WERI-Rb-1 (cell line): ENCODE data around the gene PURA.

Experiments
- DNase-seq: peaks from one replicate; pipeline ENCODE4 v3.0.0-alpha.2; 2020
- H3K27ac ChIP-seq: fragments of 250-450 bp; sonication (Bioruptor Pico); 2 replicates; pipeline ENCODE4 v1.5.1; 2020; ENCODE audit warnings: mild to moderate bottlenecking, moderate library complexity
- H3K27me3 ChIP-seq: fragments of 250-450 bp; sonication (Bioruptor Pico); 2 replicates; pipeline ENCODE4 v1.5.1; 2021; ENCODE audit warnings: mild to moderate bottlenecking, low read depth, moderate library complexity; ENCODE audit not compliant: insufficient read depth, severe bottlenecking
- H3K36me3 ChIP-seq: fragments of 250-450 bp; sonication (Bioruptor Pico); 2 replicates; pipeline ENCODE4 v1.5.1; 2020; ENCODE audit warnings: mild to moderate bottlenecking, moderate library complexity
- H3K4me3 ChIP-seq: 2 replicates; pipeline ENCODE4 v1.5.1; 2011; ENCODE audit warnings: low read depth, mild to moderate bottlenecking, control low read depth, low read length
- H3K9me3 ChIP-seq: fragments of 250-450 bp; sonication (Bioruptor Pico); 2 replicates; pipeline ENCODE4 v1.5.1; 2021; ENCODE audit warnings: mild to moderate bottlenecking, moderate library complexity; ENCODE audit not compliant: severe bottlenecking
- CTCF ChIP-seq: IDR thresholded peaks from 2 replicates; pipeline ENCODE4 v1.5.1; 2011; ENCODE audit warnings: low read depth, mild to moderate bottlenecking, control low read depth, inconsistent platforms, low read length

Gene PURA

GRCh38 chr5:140083120-140083519 is 30.8 kb upstream of the PURA start:
- Histone ChIP-seq H3K36me3 (no peaks in the 10 kb centered on the region), H3K27ac (no peak overlapping the region), H3K9me3 (no peaks in the 10 kb centered on the region), H3K27me3 (no peaks in the 10 kb centered on the region), H3K4me3 (no peak overlapping the region)
- no peak for DNase-seq
- TF ChIP-seq CTCF, result no peak

DNA sequence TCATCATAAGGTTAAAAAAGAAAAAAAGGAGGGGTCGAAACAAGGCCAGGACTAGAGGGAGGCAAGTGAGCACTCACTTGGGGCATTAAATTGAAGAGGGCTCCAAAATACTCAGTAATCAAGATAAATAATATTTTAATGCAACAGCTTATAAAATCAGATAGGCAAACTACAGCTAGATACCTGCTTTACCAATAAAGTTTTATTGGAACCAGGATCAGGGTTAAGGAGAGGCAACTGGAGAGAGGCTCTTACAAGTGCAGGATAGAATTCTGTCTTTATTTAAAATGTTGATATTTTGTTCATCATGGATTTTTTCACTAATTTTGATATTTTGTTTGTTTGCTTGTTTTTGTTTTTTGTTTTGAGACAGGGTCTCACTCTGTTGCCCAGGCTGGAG is 30.3 kb upstream of the PURA start:
- no peak overlapping the region for H3K27ac ChIP-seq
- H3K27me3 ChIP-seq, result no peaks in the 10 kb centered on the region
- no peak overlapping the region for H3K4me3 ChIP-seq
- TF ChIP-seq CTCF, result no peak
- H3K9me3 ChIP-seq, result no peaks in the 10 kb centered on the region
- H3K36me3 ChIP-seq, result no peaks in the 10 kb centered on the region
- no peak for DNase-seq

DNA sequence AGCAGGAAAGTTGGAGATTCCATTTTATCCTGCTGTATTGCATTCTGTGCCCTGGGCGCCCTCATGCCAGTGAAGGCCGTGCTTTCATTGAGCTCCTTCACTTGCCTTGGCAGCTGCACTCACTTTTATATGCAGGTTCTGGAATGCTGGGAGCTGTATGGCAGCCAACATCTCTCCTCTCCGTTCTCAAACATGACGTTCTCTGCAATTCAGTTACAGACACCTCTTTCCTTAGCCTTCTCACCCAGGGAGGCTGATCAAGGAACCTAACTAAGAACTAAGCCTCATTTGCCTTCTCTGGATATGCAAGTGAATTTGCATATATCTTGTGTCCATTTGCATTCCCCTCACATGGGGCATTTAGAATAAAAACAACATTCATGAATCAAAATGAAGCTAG is 29.4 kb upstream of the PURA start:
- no peaks in the 10 kb centered on the region for H3K9me3 ChIP-seq
- H3K27me3 ChIP-seq, result no peaks in the 10 kb centered on the region
- H3K4me3 ChIP-seq, result no peak overlapping the region
- no peak for DNase-seq
- TF ChIP-seq CTCF, result no peak
- H3K27ac ChIP-seq, result no peak overlapping the region
- H3K36me3 ChIP-seq, result no peaks in the 10 kb centered on the region

- DNase-seq, result no peak
- H3K27ac ChIP-seq, result no peak overlapping the region
- no peak overlapping the region for H3K4me3 ChIP-seq
- peaks cover 6% of the 10 kb centered on the region for H3K9me3 ChIP-seq
- no peaks in the 10 kb centered on the region for H3K27me3 ChIP-seq
- H3K36me3 ChIP-seq, result no peaks in the 10 kb centered on the region
- no peak for TF ChIP-seq CTCF
These were observed 23.7 kb upstream of the PURA start for GRCh38 chr5:140090251-140090650.

GRCh38 chr5:140093179-140093578 is 20.7 kb upstream of the PURA start:
- Histone ChIP-seq H3K36me3 (no peaks in the 10 kb centered on the region), H3K27ac (no peak overlapping the region), H3K4me3 (no peak overlapping the region), H3K9me3 (peaks cover 6% of the 10 kb centered on the region), H3K27me3 (no peaks in the 10 kb centered on the region)
- no peak for DNase-seq
- no peak for TF ChIP-seq CTCF

DNA sequence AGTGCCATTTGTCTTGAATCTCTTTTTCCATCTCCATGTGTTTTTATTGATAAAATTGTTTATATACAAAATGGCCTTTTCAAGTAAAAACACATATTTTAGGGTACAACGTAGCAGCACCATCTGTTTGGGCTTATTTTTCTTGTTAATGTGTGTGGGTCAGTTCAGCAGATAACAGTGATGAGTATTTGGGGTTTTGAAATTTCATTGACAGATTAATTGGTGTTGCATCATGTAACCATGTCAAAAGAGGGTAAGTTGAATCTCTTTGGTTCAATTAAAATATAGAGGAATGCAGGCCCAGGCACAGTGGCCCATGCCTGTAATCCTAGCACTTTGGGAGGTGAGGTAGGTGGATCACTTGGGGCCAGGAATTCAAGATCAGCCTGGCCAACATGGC is 20.0 kb upstream of the PURA start:
- Histone ChIP-seq H3K27ac (no peak overlapping the region), H3K4me3 (no peak overlapping the region), H3K27me3 (no peaks in the 10 kb centered on the region), H3K36me3 (no peaks in the 10 kb centered on the region), H3K9me3 (peaks cover 6% of the 10 kb centered on the region)
- no peak for DNase-seq
- TF ChIP-seq CTCF, result no peak
